ENCODE measurements around the gene PHPT1. TPM values are rescaled to one million over a fixed set of nuclear protein-coding genes. Genes with fewer than 3 reads are reported as not detected.

Gene PHPT1
- polyA plus RNA-seq, 1 experiment, result 91.6 TPM

GRCh38 chr9:136890661-136891060 is 41.5 kb downstream of the PHPT1 start:
- ChIA-PET CTCF (no interaction called here), POLR2A (no interaction called here)
- no peak for DNase-seq (ENCODE audit: low read depth, low spot score)
- Histone ChIP-seq H3K27ac (ENCODE audit: low read depth, low read length) (no peak overlapping the region), H3K27me3 (ENCODE audit: control insufficient read depth, insufficient read depth, low read length) (no peaks in the 10 kb centered on the region), H3K4me3 (ENCODE audit: low read depth, low read length) (no peak overlapping the region), H3K9me3 (ENCODE audit: control insufficient read depth, insufficient read depth, low read length) (no peaks in the 10 kb centered on the region; the same call in 1 of the 2 replicates)
- TF ChIP-seq CTCF (IDR thresholded peaks at IDR 0.05; ENCODE audit: low read depth, low read length), result no peak

- no peaks in the 10 kb centered on the region for H3K9me3 ChIP-seq (ENCODE audit: control insufficient read depth, insufficient read depth, low read length)
- no peak overlapping the region for H3K27ac ChIP-seq (ENCODE audit: low read depth, low read length)
- ChIA-PET POLR2A (no interaction called here), CTCF (no interaction called here)
- no peak overlapping the region for H3K4me3 ChIP-seq (ENCODE audit: low read depth, low read length)
- no peak for TF ChIP-seq CTCF (IDR thresholded peaks at IDR 0.05; ENCODE audit: low read depth, low read length)
- H3K27me3 ChIP-seq (ENCODE audit: control insufficient read depth, insufficient read depth, low read length), result no peaks in the 10 kb centered on the region
- no peak for DNase-seq (ENCODE audit: low read depth, low spot score)
These were observed 46.8 kb downstream of the PHPT1 start for GRCh38 chr9:136896027-136896426.

- POLR2A ChIA-PET, result no interaction called here
- H3K27ac ChIP-seq (ENCODE audit: low read depth, low read length), result no peak overlapping the region
- no peak overlapping the region for H3K4me3 ChIP-seq (ENCODE audit: low read depth, low read length)
- no peak for TF ChIP-seq CTCF (IDR thresholded peaks at IDR 0.05; ENCODE audit: low read depth, low read length)
- H3K27me3 ChIP-seq (ENCODE audit: control insufficient read depth, insufficient read depth, low read length), result no peaks in the 10 kb centered on the region
- DNase-seq (ENCODE audit: low read depth, low spot score), result no peak
- H3K9me3 ChIP-seq (ENCODE audit: control insufficient read depth, insufficient read depth, low read length), result no peaks in the 10 kb centered on the region; the same call in 1 of the 2 replicates
- CTCF ChIA-PET, result no interaction called here
These were observed 49.4 kb downstream of the PHPT1 start for GRCh38 chr9:136898483-136899100.

- Histone ChIP-seq H3K27ac (ENCODE audit: low read depth, low read length) (no peak overlapping the region), H3K4me3 (ENCODE audit: low read depth, low read length) (no peak overlapping the region), H3K27me3 (ENCODE audit: control insufficient read depth, insufficient read depth, low read length) (no peaks in the 10 kb centered on the region), H3K9me3 (ENCODE audit: control insufficient read depth, insufficient read depth, low read length) (no peaks in the 10 kb centered on the region; the same call in 1 of the 2 replicates)
- POLR2A ChIA-PET, result no interaction called here
- no peak for DNase-seq (ENCODE audit: low read depth, low spot score)
- CTCF ChIA-PET, result no interaction called here
- no peak for TF ChIP-seq CTCF (IDR thresholded peaks at IDR 0.05; ENCODE audit: low read depth, low read length)
These were observed 50.0 kb downstream of the PHPT1 start for GRCh38 chr9:136899196-136899595.

- Histone ChIP-seq H3K27ac (ENCODE audit: low read depth, low read length) (no peak overlapping the region), H3K4me3 (ENCODE audit: low read depth, low read length) (no peak overlapping the region), H3K9me3 (ENCODE audit: control insufficient read depth, insufficient read depth, low read length) (no peaks in the 10 kb centered on the region; the same call in 1 of the 2 replicates), H3K27me3 (ENCODE audit: control insufficient read depth, insufficient read depth, low read length) (no peaks in the 10 kb centered on the region)
- no peak for DNase-seq (ENCODE audit: low read depth, low spot score)
- no peak for TF ChIP-seq CTCF (IDR thresholded peaks at IDR 0.05; ENCODE audit: low read depth, low read length)
- POLR2A ChIA-PET, result no interaction called here
- CTCF ChIA-PET, result no interaction called here
These were observed 51.3 kb downstream of the PHPT1 start for GRCh38 chr9:136900556-136900955.

Small RNAs within 50 kb of the gene (small RNA-seq; reads per million reads assigned to genes)
- gene AL355987.2 (ENCODE audit: insufficient read length, low read depth) (not detected), gene MIR4292 (ENCODE audit: insufficient read length, low read depth) (not detected), gene MIR4479 (ENCODE audit: insufficient read length, low read depth) (not detected)

Other genes starting within 250 kb of the PHPT1 start
- 3.9 and 6.1 TPM in 2 replicates for gene EGFL7, start 186.5 kb upstream of the PHPT1 start, polyA plus RNA-seq (2011; rRNA removed)
- gene AGPAT2, start 162.0 kb upstream of the PHPT1 start, polyA plus RNA-seq (2011; rRNA removed), result 24.4 and 30.0 TPM in 2 replicates
- 2.8 and 3.6 TPM in 2 replicates for gene DIPK1B, start 136.8 kb upstream of the PHPT1 start, polyA plus RNA-seq (2011; rRNA removed)
- gene LCN10, start 106.5 kb upstream of the PHPT1 start, polyA plus RNA-seq (2011; rRNA removed), result not detected in 2 replicates
- not detected in 2 replicates for gene LCN6, start 100.9 kb upstream of the PHPT1 start, polyA plus RNA-seq (2011; rRNA removed)
- not detected in 2 replicates for gene LCN8, start 91.2 kb upstream of the PHPT1 start, polyA plus RNA-seq (2011; rRNA removed)
- not detected in 2 replicates for gene LCN15, start 84.9 kb upstream of the PHPT1 start, polyA plus RNA-seq (2011; rRNA removed)
- gene TMEM141, start 58.1 kb upstream of the PHPT1 start, polyA plus RNA-seq (2011; rRNA removed), result 34.9 and 44.3 TPM in 2 replicates
- 0.05 and 0.21 TPM in 2 replicates for gene CCDC183, start 53.1 kb upstream of the PHPT1 start, polyA plus RNA-seq (2011; rRNA removed)
- 35.4 and 41.1 TPM in 2 replicates for gene RABL6, start 41.5 kb upstream of the PHPT1 start, polyA plus RNA-seq (2011; rRNA removed)
- 0.26 and 0.42 TPM in 2 replicates for gene AJM1, start 6.9 kb upstream of the PHPT1 start, polyA plus RNA-seq (2011; rRNA removed)
- gene MAMDC4, start 2.9 kb downstream of the PHPT1 start, polyA plus RNA-seq (2011; rRNA removed), result 0.63 and 0.86 TPM in 2 replicates
- gene EDF1, start 16.9 kb downstream of the PHPT1 start, polyA plus RNA-seq (2011; rRNA removed), result 445 and 453 TPM in 2 replicates
- gene TRAF2, start 37.1 kb downstream of the PHPT1 start, polyA plus RNA-seq (2011; rRNA removed), result 6.1 and 6.9 TPM in 2 replicates
- gene FBXW5, start 95.3 kb downstream of the PHPT1 start, polyA plus RNA-seq (2011; rRNA removed), result 31.2 and 46.4 TPM in 2 replicates
- gene C8G, start 95.8 kb downstream of the PHPT1 start, polyA plus RNA-seq (2011; rRNA removed), result 0.41 TPM in 1 of 2 replicates, not detected in the other
- not detected in 2 replicates for gene LCN12, start 102.9 kb downstream of the PHPT1 start, polyA plus RNA-seq (2011; rRNA removed)
- gene PTGDS, start 128.1 kb downstream of the PHPT1 start, polyA plus RNA-seq (2011; rRNA removed), result 7.8 and 9.6 TPM in 2 replicates
- gene LCNL1, start 133.6 kb downstream of the PHPT1 start, polyA plus RNA-seq (2011; rRNA removed), result 1.5 TPM in 2 replicates
- gene PAXX, start 143.0 kb downstream of the PHPT1 start, polyA plus RNA-seq (2011; rRNA removed), result 6.0 and 6.7 TPM in 2 replicates
- gene CLIC3, start 147.2 kb downstream of the PHPT1 start, polyA plus RNA-seq (2011; rRNA removed), result 0.42 and 0.63 TPM in 2 replicates
- 4.7 and 8.8 TPM in 2 replicates for gene ABCA2, start 178.8 kb downstream of the PHPT1 start, polyA plus RNA-seq (2011; rRNA removed)
- gene FUT7, start 182.7 kb downstream of the PHPT1 start, polyA plus RNA-seq (2011; rRNA removed), result not detected in 2 replicates
- 8.9 and 16.5 TPM in 2 replicates for gene NPDC1, start 196.8 kb downstream of the PHPT1 start, polyA plus RNA-seq (2011; rRNA removed)
- gene ENTPD2, start 204.7 kb downstream of the PHPT1 start, polyA plus RNA-seq (2011; rRNA removed), result not detected in 2 replicates
- 1.5 and 1.8 TPM in 2 replicates for gene SAPCD2, start 221.1 kb downstream of the PHPT1 start, polyA plus RNA-seq (2011; rRNA removed)
- 5.1 and 6.3 TPM in 2 replicates for gene UAP1L1, start 228.1 kb downstream of the PHPT1 start, polyA plus RNA-seq (2011; rRNA removed)
- gene MAN1B1, start 237.6 kb downstream of the PHPT1 start, polyA plus RNA-seq (2011; rRNA removed), result 40.8 and 50.2 TPM in 2 replicates